ENCODE measurements around the gene SUGP2.

GRCh38 chr19:19006213-19006612 lies 27.1 kb downstream of the SUGP2 start:
- no peak for TF ChIP-seq CTCF (optimal IDR thresholded peaks at IDR 0.05 in 1 of 3, IDR thresholded peaks at IDR 0.05 in 1 of 3, conservative IDR thresholded peaks at IDR 0.05 in 1 of 3; ENCODE audit: extremely low read depth in 1 of 3, insufficient read depth in 2 of 3, low read length in 3 of 3)
- TF ChIP-seq EZH2 (IDR thresholded peaks at IDR 0.05; ENCODE audit: low read length): no peak

All from keratinocyte (primary cell).